GM23338 (cell line): Measurements from ENCODE around the gene TRIM44. TPM values are rescaled to one million over a fixed set of nuclear protein-coding genes. Genes with fewer than 3 reads are reported as not detected.

Experiments
- ATAC-seq: fragments of 200-7000 bp; cut with Tn5 transposase; 3 replicates; pipeline ENCODE4 v1.9.1; 2020
- DNase-seq: peaks from one replicate; pipeline ENCODE4 v3.0.0-alpha.2; 2015; ENCODE audit warnings: low spot score
- H2AFZ ChIP-seq: fragments of 200-600 bp; sonication (generic); 2 replicates; pipeline ENCODE4 v1.8.0; 2016; ENCODE audit warnings: antibody characterized with exemption, mild to moderate bottlenecking, moderate library complexity
- H3F3A ChIP-seq: fragments of 200-600 bp; sonication (generic); replicated peaks from 2 replicates; pipeline ENCODE4 v1.8.0; 2017; ENCODE audit warnings: antibody characterized with exemption, mixed run types, low read depth
- H3K27ac ChIP-seq: fragments of 200-600 bp; sonication (generic); 2 replicates; pipeline ENCODE4 v1.6.1; 2016; ENCODE audit warnings: low read depth
- H3K27me3 ChIP-seq: fragments of 200-600 bp; sonication (generic); 2 replicates; pipeline ENCODE4 v1.8.0; 2016; ENCODE audit warnings: mild to moderate bottlenecking, mixed run types, moderate library complexity; ENCODE audit not compliant: insufficient read depth
- H3K36me3 ChIP-seq: fragments of 200-600 bp; sonication (generic); 2 replicates; pipeline ENCODE4 v1.8.0; 2016; ENCODE audit warnings: mild to moderate bottlenecking; ENCODE audit not compliant: insufficient read depth
- H3K4me1 ChIP-seq: fragments of 200-600 bp; sonication (generic); 2 replicates; pipeline ENCODE4 v1.8.0; 2016; ENCODE audit warnings: mild to moderate bottlenecking, moderate library complexity; ENCODE audit not compliant: insufficient read depth
- H3K4me2 ChIP-seq: fragments of 200-600 bp; sonication (generic); 2 replicates; pipeline ENCODE4 v1.7.1; 2017; ENCODE audit warnings: mixed run types
- H3K4me3 ChIP-seq: fragments of 200-600 bp; sonication (generic); 2 replicates; pipeline ENCODE4 v1.6.1; 2016; ENCODE audit warnings: mixed run types
- H3K79me2 ChIP-seq: fragments of 200-600 bp; sonication (generic); replicated peaks from 2 replicates; pipeline ENCODE4 v1.8.0; 2017; ENCODE audit warnings: mild to moderate bottlenecking; ENCODE audit not compliant: insufficient read depth
- H3K9me2 ChIP-seq: fragments of 200-600 bp; sonication (generic); 2 replicates; pipeline ENCODE4 v1.8.0; 2017; ENCODE audit not compliant: insufficient read depth
- H4K20me1 ChIP-seq: fragments of 200-600 bp; sonication (generic); replicated peaks from 2 replicates; pipeline ENCODE4 v1.8.0; 2017; ENCODE audit warnings: mild to moderate bottlenecking; ENCODE audit not compliant: insufficient read depth
- H3K27ac Mint-ChIP-seq: 2 replicates; pipeline ENCODE4 v1.8.0; 2020; ENCODE audit warnings: inconsistent platforms, mild to moderate bottlenecking, moderate library complexity, mixed read lengths
- H3K27me3 Mint-ChIP-seq: 3 replicates; pipeline ENCODE4 v1.8.0; 2022; ENCODE audit warnings: low read depth, mild to moderate bottlenecking, moderate library complexity, mixed read lengths, inconsistent platforms; ENCODE audit not compliant: insufficient read depth, poor library complexity
- H3K36me3 Mint-ChIP-seq: 3 replicates; pipeline ENCODE4 v1.8.0; 2021; ENCODE audit warnings: low read depth, mild to moderate bottlenecking, inconsistent platforms, moderate library complexity, mixed read lengths
- H3K4me1 Mint-ChIP-seq: 3 replicates; pipeline ENCODE4 v1.8.0; 2020; ENCODE audit warnings: mild to moderate bottlenecking, inconsistent platforms, mixed read lengths
- H3K4me3 Mint-ChIP-seq: 3 replicates; pipeline ENCODE4 v1.8.0; 2021; ENCODE audit warnings: moderate library complexity, mild to moderate bottlenecking, inconsistent platforms, mixed read lengths
- H3K9me3 Mint-ChIP-seq: 3 replicates; pipeline ENCODE4 v1.8.0; 2020; ENCODE audit warnings: moderate library complexity, mild to moderate bottlenecking, inconsistent platforms, mixed read lengths
- CREB1 ChIP-seq: fragments of 250-450 bp; sonication (Bioruptor Pico); IDR thresholded peaks from 2 replicates; pipeline ENCODE4 v1.5.0; 2020; ENCODE audit warnings: low read depth, mild to moderate bottlenecking, moderate library complexity
- EZH2 ChIP-seq: fragments of 200-600 bp; sonication (generic); IDR thresholded peaks from one replicate; pipeline ENCODE4 v1.8.0; 2017; ENCODE audit warnings: antibody characterized with exemption, mild to moderate bottlenecking, low read depth; ENCODE audit not compliant: unreplicated experiment
- EZH2phosphoT487 ChIP-seq: fragments of 200-600 bp; sonication (generic); IDR thresholded peaks from one replicate; pipeline ENCODE4 v1.8.1; 2018; ENCODE audit warnings: antibody characterized with exemption; ENCODE audit not compliant: unreplicated experiment
- JUNB ChIP-seq: IDR thresholded peaks from one replicate; pipeline ENCODE4 v1.6.1; 2016; ENCODE audit warnings: antibody characterized with exemption; ENCODE audit not compliant: unreplicated experiment
- NANOG ChIP-seq: IDR thresholded peaks from 2 replicates; pipeline ENCODE4 v1.6.1; 2016; ENCODE audit warnings: antibody characterized with exemption, borderline replicate concordance
- POLR2AphosphoS5 ChIP-seq: IDR thresholded peaks from 2 replicates; pipeline ENCODE4 v1.6.1; 2016; ENCODE audit warnings: antibody characterized with exemption, low read depth
- STAT1 ChIP-seq: IDR thresholded peaks from one replicate; pipeline ENCODE4 v1.6.1; 2016; ENCODE audit warnings: antibody characterized with exemption; ENCODE audit not compliant: unreplicated experiment
- ZNF331 ChIP-seq: fragments of 250-450 bp; sonication (Bioruptor Pico); IDR thresholded peaks from 2 replicates; pipeline ENCODE4 v1.5.0; 2020; ENCODE audit warnings: low read depth, mild to moderate bottlenecking, moderate library complexity
- polyA plus RNA-seq: library from polyadenylated mRNA; unstranded; fragments of >200 nt; fragmentation: Nextera tagmentation; extraction: Ambion mirVana; gene quantifications from 2 replicates; pipeline ENCODE4 v1.2.1, GENCODE V29; 2016
- total RNA-seq: library from RNA; depleted of rRNA; stranded (reverse); fragments of >200 nt; shearing (Covaris generic); gene quantifications from 2 replicates; pipeline ENCODE4 v1.2.3, GENCODE V29; 2014
- TF ChIP-seq, protein P1 (sequence below), 2 experiments: fragments of 200-600 bp in 1 of 2; sonication (generic) in 1 of 2; conservative IDR thresholded peaks; 2 replicates each; pipeline versions ENCODE4 v1.5.1 to v1.6.1; 2016 to 2017; ENCODE audit warnings: antibody characterized with exemption in 2 of 2, low read depth in 2 of 2, mild to moderate bottlenecking in 2 of 2, moderate library complexity in 1 of 2
- TF ChIP-seq, protein P2 (sequence below): fragments of 250-450 bp; sonication (Bioruptor Pico); IDR thresholded peaks from 2 replicates; pipeline ENCODE4 v1.5.0; 2020; ENCODE audit warnings: mild to moderate bottlenecking, moderate library complexity
- TF ChIP-seq, protein P3 (sequence below): IDR thresholded peaks from one replicate; pipeline ENCODE4 v1.6.1; 2018; ENCODE audit warnings: antibody characterized with exemption; ENCODE audit not compliant: unreplicated experiment
- TF ChIP-seq, protein P4 (sequence below): IDR thresholded peaks from 2 replicates; pipeline ENCODE4 v1.6.1; 2016; ENCODE audit warnings: antibody characterized with exemption

The TRIM44 gene
- total and polyA plus RNA-seq, 2 experiments from 2014 or later = 10.3 to 10.4 TPM

DNA sequence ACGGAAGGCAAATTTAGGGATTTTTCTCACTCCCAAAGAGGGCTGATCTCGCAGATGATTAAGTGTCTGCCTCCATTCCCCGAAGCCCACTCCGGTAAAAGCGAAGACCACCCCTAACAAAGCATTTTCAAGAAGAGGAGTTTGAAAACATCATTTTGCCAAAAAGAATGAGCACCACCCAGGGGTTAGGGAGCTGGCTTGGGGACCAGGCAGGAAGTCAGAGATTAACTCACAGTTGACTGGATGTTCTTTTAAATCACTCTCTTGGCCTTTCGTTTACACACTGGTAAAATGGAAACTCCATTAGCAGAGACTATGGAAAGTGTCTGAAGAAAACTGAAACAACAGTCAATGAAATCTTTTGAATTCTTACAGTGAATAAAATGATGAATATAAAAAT is 7.9 kb upstream of the TRIM44 start:
- H3K79me2 ChIP-seq = no peaks in the 10 kb centered on the region
- H3K36me3 ChIP-seq = no peaks in the 10 kb centered on the region
- peak overlapping the region; percentile 60 for H3K4me2 ChIP-seq
- DNase-seq (peak; percentile 47), ATAC-seq (peak; percentile 67)
- H3K9me2 ChIP-seq = no peaks in the 10 kb centered on the region; the same call in 1 of the 2 replicates
- H4K20me1 ChIP-seq = no peaks in the 10 kb centered on the region
- peaks cover 15% of the 10 kb centered on the region for H3K27me3 Mint-ChIP-seq
- no peak overlapping the region for H3K27ac ChIP-seq
- no peaks in the 10 kb centered on the region for H3K9me3 Mint-ChIP-seq
- H3K4me1 ChIP-seq = peaks cover 17% of the 10 kb centered on the region
- H3K27ac Mint-ChIP-seq = no peak overlapping the region
- peaks cover 64% of the 10 kb centered on the region for H3K27me3 ChIP-seq
- H3K4me1 Mint-ChIP-seq = peaks cover 26% of the 10 kb centered on the region
- H3K36me3 Mint-ChIP-seq = no peaks in the 10 kb centered on the region
- H3F3A ChIP-seq = no peaks in the 10 kb centered on the region
- TF ChIP-seq, protein P1, sequence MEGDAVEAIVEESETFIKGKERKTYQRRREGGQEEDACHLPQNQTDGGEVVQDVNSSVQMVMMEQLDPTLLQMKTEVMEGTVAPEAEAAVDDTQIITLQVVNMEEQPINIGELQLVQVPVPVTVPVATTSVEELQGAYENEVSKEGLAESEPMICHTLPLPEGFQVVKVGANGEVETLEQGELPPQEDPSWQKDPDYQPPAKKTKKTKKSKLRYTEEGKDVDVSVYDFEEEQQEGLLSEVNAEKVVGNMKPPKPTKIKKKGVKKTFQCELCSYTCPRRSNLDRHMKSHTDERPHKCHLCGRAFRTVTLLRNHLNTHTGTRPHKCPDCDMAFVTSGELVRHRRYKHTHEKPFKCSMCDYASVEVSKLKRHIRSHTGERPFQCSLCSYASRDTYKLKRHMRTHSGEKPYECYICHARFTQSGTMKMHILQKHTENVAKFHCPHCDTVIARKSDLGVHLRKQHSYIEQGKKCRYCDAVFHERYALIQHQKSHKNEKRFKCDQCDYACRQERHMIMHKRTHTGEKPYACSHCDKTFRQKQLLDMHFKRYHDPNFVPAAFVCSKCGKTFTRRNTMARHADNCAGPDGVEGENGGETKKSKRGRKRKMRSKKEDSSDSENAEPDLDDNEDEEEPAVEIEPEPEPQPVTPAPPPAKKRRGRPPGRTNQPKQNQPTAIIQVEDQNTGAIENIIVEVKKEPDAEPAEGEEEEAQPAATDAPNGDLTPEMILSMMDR (conservative IDR thresholded peaks at IDR 0.05; ENCODE audit: low read depth in 2 of 2) = no peak
- TF ChIP-seq POLR2AphosphoS5 (no peak), EZH2 (no peak), NANOG (no peak), JUNB (no peak), CREB1 (no peak), STAT1 (no peak), EZH2phosphoT487 (no peak), ZNF331 (CRISPR knock-in tag) (no peak)
- TF ChIP-seq, protein P2, sequence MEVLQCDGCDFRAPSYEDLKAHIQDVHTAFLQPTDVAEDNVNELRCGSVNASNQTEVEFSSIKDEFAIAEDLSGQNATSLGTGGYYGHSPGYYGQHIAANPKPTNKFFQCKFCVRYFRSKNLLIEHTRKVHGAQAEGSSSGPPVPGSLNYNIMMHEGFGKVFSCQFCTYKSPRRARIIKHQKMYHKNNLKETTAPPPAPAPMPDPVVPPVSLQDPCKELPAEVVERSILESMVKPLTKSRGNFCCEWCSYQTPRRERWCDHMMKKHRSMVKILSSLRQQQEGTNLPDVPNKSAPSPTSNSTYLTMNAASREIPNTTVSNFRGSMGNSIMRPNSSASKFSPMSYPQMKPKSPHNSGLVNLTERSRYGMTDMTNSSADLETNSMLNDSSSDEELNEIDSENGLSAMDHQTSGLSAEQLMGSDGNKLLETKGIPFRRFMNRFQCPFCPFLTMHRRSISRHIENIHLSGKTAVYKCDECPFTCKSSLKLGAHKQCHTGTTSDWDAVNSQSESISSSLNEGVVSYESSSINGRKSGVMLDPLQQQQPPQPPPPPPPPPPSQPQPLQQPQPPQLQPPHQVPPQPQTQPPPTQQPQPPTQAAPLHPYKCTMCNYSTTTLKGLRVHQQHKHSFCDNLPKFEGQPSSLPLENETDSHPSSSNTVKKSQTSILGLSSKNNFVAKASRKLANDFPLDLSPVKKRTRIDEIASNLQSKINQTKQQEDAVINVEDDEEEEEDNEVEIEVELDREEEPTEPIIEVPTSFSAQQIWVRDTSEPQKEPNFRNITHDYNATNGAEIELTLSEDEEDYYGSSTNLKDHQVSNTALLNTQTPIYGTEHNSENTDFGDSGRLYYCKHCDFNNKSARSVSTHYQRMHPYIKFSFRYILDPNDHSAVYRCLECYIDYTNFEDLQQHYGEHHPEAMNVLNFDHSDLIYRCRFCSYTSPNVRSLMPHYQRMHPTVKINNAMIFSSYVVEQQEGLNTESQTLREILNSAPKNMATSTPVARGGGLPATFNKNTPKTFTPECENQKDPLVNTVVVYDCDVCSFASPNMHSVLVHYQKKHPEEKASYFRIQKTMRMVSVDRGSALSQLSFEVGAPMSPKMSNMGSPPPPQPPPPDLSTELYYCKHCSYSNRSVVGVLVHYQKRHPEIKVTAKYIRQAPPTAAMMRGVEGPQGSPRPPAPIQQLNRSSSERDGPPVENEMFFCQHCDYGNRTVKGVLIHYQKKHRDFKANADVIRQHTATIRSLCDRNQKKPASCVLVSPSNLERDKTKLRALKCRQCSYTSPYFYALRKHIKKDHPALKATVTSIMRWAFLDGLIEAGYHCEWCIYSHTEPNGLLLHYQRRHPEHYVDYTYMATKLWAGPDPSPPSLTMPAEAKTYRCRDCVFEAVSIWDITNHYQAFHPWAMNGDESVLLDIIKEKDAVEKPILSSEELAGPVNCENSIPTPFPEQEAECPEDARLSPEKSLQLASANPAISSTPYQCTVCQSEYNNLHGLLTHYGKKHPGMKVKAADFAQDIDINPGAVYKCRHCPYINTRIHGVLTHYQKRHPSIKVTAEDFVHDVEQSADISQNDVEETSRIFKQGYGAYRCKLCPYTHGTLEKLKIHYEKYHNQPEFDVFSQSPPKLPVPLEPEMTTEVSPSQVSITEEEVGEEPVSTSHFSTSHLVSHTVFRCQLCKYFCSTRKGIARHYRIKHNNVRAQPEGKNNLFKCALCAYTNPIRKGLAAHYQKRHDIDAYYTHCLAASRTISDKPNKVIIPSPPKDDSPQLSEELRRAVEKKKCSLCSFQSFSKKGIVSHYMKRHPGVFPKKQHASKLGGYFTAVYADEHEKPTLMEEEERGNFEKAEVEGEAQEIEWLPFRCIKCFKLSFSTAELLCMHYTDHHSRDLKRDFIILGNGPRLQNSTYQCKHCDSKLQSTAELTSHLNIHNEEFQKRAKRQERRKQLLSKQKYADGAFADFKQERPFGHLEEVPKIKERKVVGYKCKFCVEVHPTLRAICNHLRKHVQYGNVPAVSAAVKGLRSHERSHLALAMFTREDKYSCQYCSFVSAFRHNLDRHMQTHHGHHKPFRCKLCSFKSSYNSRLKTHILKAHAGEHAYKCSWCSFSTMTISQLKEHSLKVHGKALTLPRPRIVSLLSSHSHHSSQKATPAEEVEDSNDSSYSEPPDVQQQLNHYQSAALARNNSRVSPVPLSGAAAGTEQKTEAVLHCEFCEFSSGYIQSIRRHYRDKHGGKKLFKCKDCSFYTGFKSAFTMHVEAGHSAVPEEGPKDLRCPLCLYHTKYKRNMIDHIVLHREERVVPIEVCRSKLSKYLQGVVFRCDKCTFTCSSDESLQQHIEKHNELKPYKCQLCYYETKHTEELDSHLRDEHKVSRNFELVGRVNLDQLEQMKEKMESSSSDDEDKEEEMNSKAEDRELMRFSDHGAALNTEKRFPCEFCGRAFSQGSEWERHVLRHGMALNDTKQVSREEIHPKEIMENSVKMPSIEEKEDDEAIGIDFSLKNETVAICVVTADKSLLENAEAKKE (CRISPR knock-in tag) = no peak
- TF ChIP-seq, protein P3, sequence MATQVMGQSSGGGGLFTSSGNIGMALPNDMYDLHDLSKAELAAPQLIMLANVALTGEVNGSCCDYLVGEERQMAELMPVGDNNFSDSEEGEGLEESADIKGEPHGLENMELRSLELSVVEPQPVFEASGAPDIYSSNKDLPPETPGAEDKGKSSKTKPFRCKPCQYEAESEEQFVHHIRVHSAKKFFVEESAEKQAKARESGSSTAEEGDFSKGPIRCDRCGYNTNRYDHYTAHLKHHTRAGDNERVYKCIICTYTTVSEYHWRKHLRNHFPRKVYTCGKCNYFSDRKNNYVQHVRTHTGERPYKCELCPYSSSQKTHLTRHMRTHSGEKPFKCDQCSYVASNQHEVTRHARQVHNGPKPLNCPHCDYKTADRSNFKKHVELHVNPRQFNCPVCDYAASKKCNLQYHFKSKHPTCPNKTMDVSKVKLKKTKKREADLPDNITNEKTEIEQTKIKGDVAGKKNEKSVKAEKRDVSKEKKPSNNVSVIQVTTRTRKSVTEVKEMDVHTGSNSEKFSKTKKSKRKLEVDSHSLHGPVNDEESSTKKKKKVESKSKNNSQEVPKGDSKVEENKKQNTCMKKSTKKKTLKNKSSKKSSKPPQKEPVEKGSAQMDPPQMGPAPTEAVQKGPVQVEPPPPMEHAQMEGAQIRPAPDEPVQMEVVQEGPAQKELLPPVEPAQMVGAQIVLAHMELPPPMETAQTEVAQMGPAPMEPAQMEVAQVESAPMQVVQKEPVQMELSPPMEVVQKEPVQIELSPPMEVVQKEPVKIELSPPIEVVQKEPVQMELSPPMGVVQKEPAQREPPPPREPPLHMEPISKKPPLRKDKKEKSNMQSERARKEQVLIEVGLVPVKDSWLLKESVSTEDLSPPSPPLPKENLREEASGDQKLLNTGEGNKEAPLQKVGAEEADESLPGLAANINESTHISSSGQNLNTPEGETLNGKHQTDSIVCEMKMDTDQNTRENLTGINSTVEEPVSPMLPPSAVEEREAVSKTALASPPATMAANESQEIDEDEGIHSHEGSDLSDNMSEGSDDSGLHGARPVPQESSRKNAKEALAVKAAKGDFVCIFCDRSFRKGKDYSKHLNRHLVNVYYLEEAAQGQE = no peak
- TF ChIP-seq, protein P4, sequence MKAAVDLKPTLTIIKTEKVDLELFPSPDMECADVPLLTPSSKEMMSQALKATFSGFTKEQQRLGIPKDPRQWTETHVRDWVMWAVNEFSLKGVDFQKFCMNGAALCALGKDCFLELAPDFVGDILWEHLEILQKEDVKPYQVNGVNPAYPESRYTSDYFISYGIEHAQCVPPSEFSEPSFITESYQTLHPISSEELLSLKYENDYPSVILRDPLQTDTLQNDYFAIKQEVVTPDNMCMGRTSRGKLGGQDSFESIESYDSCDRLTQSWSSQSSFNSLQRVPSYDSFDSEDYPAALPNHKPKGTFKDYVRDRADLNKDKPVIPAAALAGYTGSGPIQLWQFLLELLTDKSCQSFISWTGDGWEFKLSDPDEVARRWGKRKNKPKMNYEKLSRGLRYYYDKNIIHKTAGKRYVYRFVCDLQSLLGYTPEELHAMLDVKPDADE = no peak; the same call in 1 of the 2 replicates
- H3K4me3 Mint-ChIP-seq = peak overlapping the region; percentile 42; the same call in 2 of the 3 replicates
- no peak overlapping the region for H2AFZ ChIP-seq
- H3K4me3 ChIP-seq = no peak overlapping the region
